KMS-11 (cell line): Measurements from ENCODE around the gene LRRN4.
"Not testable (repeated sequence)": the region's sequence is repeated elsewhere in the genome, so short reads cannot be mapped to it uniquely, and the experiment has no call there.

Experiments
- H2AFZ ChIP-seq: fragments of 200-600 bp; sonication (generic); 2 replicates; pipeline ENCODE4 v1.6.1; 2016; ENCODE audit warnings: antibody characterized with exemption, mixed run types, low read depth
- H3K27ac ChIP-seq: fragments of 200-600 bp; sonication (generic); 2 replicates; pipeline ENCODE4 v1.6.1; 2016; ENCODE audit warnings: mild to moderate bottlenecking, mixed run types
- H3K27me3 ChIP-seq: fragments of 200-600 bp; sonication (generic); 2 replicates; pipeline ENCODE4 v1.6.1; 2017; ENCODE audit warnings: mild to moderate bottlenecking, low read depth, mixed run types, moderate library complexity; ENCODE audit not compliant: insufficient read depth
- H3K36me3 ChIP-seq: fragments of 200-600 bp; sonication (generic); 2 replicates; pipeline ENCODE4 v1.6.1; 2017; ENCODE audit warnings: mild to moderate bottlenecking, mixed run types; ENCODE audit not compliant: insufficient read depth
- H3K4me1 ChIP-seq: fragments of 200-600 bp; sonication (generic); 2 replicates; pipeline ENCODE4 v1.6.1; 2016; ENCODE audit warnings: mild to moderate bottlenecking, low read depth, mixed run types; ENCODE audit not compliant: poor library complexity, severe bottlenecking
- H3K4me2 ChIP-seq: fragments of 200-600 bp; sonication (generic); 2 replicates; pipeline ENCODE4 v1.7.0; 2016; ENCODE audit warnings: mild to moderate bottlenecking, mixed run types
- H3K4me3 ChIP-seq: fragments of 200-600 bp; sonication (generic); IDR thresholded peaks from 2 replicates; pipeline ENCODE4 v1.6.1; 2017; ENCODE audit warnings: low read depth, low read length, mixed read lengths; ENCODE audit not compliant: insufficient read depth
- H3K79me2 ChIP-seq: fragments of 200-600 bp; sonication (generic); 2 replicates; pipeline ENCODE4 v1.6.1; 2016; ENCODE audit warnings: low read depth, mixed run types; ENCODE audit not compliant: insufficient read depth
- H3K9ac ChIP-seq: fragments of 200-600 bp; sonication (generic); 2 replicates; pipeline ENCODE4 v1.6.1; 2016; ENCODE audit warnings: mild to moderate bottlenecking, mixed run types
- H4K20me1 ChIP-seq: fragments of 200-600 bp; sonication (generic); 2 replicates; pipeline ENCODE4 v1.6.1; 2016; ENCODE audit warnings: mild to moderate bottlenecking, mixed run types; ENCODE audit not compliant: insufficient read depth
- CTCF ChIP-seq: fragments of 200-600 bp; sonication (generic); conservative IDR thresholded peaks from 2 replicates; pipeline ENCODE4 v1.6.1; 2017; ENCODE audit warnings: low read depth, mild to moderate bottlenecking, antibody characterized with exemption, low read length, moderate library complexity, mixed read lengths

The LRRN4 gene

GRCh38 chr20:6038256-6038655, 15.6 kb downstream of the LRRN4 start:
- no peaks in the 10 kb centered on the region for H3K27me3 ChIP-seq
- no peak overlapping the region for H2AFZ ChIP-seq
- no peak overlapping the region for H3K4me2 ChIP-seq
- no peak for TF ChIP-seq CTCF
- H3K79me2 ChIP-seq: no peaks in the 10 kb centered on the region
- H3K36me3 ChIP-seq: peaks cover 3% of the 10 kb centered on the region; the same call in 1 of the 2 replicates
- H4K20me1 ChIP-seq: no peaks in the 10 kb centered on the region
- H3K9ac ChIP-seq: no peak overlapping the region
- no peak overlapping the region for H3K4me3 ChIP-seq
- no peak overlapping the region for H3K27ac ChIP-seq
- peaks cover 15% of the 10 kb centered on the region for H3K4me1 ChIP-seq

GRCh38 chr20:6037082-6037481, 16.8 kb downstream of the LRRN4 start:
- Histone ChIP-seq H3K79me2 (no peaks in the 10 kb centered on the region), H2AFZ (no peak overlapping the region), H3K27me3 (no peaks in the 10 kb centered on the region), H3K27ac (no peak overlapping the region), H3K4me2 (no peak overlapping the region), H3K4me3 (no peak overlapping the region), H4K20me1 (no peaks in the 10 kb centered on the region), H3K4me1 (peaks cover 24% of the 10 kb centered on the region), H3K9ac (no peak overlapping the region), H3K36me3 (peaks cover 3% of the 10 kb centered on the region; the same call in 1 of the 2 replicates)
- TF ChIP-seq CTCF: no peak

DNA sequence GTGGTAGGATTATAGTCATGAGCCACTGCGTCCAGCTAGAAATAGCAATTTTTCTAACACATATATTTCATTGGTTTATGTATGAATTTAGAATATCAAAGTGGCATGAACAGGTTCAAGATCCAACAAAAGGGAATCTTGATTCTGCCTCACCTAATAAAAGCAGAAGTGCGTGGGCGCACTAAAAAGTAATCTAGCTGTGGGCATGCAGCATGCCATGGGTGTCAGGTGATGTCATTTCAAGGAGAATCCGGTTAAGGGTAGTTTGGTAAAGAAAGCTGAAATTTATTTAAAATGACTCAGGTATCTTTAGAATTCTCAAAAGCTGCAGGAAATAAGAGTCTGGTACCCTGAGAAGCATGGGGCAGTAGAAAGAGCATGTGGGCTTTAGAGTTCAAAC, 17.6 kb downstream of the LRRN4 start:
- H3K9ac ChIP-seq: no peak overlapping the region
- no peak overlapping the region for H2AFZ ChIP-seq
- TF ChIP-seq CTCF: no peak
- no peak overlapping the region for H3K4me2 ChIP-seq
- H4K20me1 ChIP-seq: no peaks in the 10 kb centered on the region
- H3K79me2 ChIP-seq: no peaks in the 10 kb centered on the region
- H3K4me3 ChIP-seq: no peak overlapping the region
- no peak overlapping the region for H3K27ac ChIP-seq
- H3K36me3 ChIP-seq: peaks cover 3% of the 10 kb centered on the region; the same call in 1 of the 2 replicates
- no peaks in the 10 kb centered on the region for H3K27me3 ChIP-seq
- peaks cover 25% of the 10 kb centered on the region for H3K4me1 ChIP-seq

DNA sequence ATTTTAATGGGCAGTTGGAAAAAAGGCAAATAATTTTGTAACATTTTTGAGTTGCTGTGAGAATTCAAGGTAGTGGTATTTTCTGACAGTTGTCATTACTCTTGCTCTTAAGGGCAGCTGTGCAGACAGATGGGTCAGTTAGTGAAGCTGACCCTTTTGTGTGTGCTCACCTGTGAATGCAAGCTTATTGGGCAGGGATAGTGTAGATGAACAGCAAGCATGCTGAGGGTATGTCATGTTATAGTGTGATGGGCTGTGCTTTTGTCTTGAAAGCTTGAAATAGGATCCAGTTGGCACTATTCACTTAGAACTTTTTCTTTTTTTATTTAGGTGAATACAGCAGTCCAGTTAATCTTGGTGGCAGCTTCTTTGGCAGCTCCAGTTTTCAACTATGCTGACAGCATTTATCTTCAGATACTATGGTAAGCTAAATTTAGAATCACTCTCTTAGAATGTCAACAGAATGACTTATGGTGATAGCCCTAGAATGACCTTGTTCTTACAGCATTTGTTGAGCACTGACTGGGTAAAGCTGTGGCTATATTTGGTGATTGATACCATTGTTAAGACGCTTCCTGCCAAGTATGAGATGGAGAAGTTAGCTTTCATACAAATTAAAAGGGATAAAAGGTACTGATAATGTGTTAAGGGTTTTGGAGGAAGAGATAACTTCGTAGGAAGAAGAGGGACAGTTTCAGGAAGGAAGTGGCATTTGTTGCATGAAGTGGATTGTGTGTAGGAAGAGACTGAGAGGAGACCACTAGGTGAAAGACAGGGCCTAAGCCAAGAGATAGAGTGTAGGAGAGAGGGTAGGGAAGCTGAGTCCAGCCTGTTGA, 19.5 kb downstream of the LRRN4 start:
- no peaks in the 10 kb centered on the region for H3K27me3 ChIP-seq
- TF ChIP-seq CTCF: no peak
- H3K9ac ChIP-seq: no peak overlapping the region
- no peak overlapping the region; the same call in 1 of the 2 replicates for H3K27ac ChIP-seq
- H3K36me3 ChIP-seq: peaks cover 3% of the 10 kb centered on the region; the same call in 1 of the 2 replicates
- H2AFZ ChIP-seq: no peak overlapping the region
- H3K4me2 ChIP-seq: no peak overlapping the region; the same call in 1 of the 2 replicates
- peaks cover 25% of the 10 kb centered on the region for H3K4me1 ChIP-seq
- no peaks in the 10 kb centered on the region for H4K20me1 ChIP-seq
- no peak overlapping the region for H3K4me3 ChIP-seq
- no peaks in the 10 kb centered on the region for H3K79me2 ChIP-seq

GRCh38 chr20:6032907-6033306, 21.0 kb downstream of the LRRN4 start:
- H3K9ac ChIP-seq, H3K27me3 ChIP-seq, H4K20me1 ChIP-seq, H3K27ac ChIP-seq, H3K79me2 ChIP-seq, H3K4me2 ChIP-seq, H3K4me3 ChIP-seq, H3K36me3 ChIP-seq, H2AFZ ChIP-seq: not testable (repeated sequence)
- peaks cover 25% of the 10 kb centered on the region for H3K4me1 ChIP-seq
